ENCODE measurements around the gene ACAP2. TPM values are rescaled to one million over a fixed set of nuclear protein-coding genes. Genes with fewer than 3 reads are reported as not detected.

ACAP2 gene
- total and polyA plus RNA-seq, 2 experiments from 2014 or later = 45.6 to 104 TPM

DNA sequence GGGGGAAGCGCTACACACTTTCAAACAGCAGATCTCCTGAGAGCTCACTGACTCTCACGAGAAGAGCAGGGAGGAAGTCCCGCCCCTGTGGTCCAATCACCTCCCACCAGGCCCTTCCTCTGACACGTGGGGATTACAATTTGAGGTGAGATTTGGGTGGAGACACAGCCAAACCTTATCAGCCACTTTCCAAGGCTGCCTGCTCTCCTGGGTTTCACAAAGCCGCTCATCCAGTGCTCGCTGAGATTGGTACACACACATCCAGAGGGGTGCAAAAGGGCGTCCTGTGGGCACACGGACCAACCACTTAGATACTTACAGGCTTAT is 195.0 kb downstream of the ACAP2 start:
- Mint-ChIP-seq H3K4me1 (peaks cover 36% of the 10 kb centered on the region), H3K27me3 (ENCODE audit: insufficient read depth, low read depth, poor library complexity) (peaks cover 3% of the 10 kb centered on the region), H3K4me3 (no peak overlapping the region), H3K9me3 (no peaks in the 10 kb centered on the region), H3K27ac (0 out of 2 replicates have a peak overlapping the region, but pooled peaks have one; percentile 48), H3K36me3 (ENCODE audit: low read depth) (peaks cover 31% of the 10 kb centered on the region)
- Histone ChIP-seq H3F3A (replicated peaks; ENCODE audit: low read depth) (no peaks in the 10 kb centered on the region), H3K79me2 (replicated peaks; ENCODE audit: insufficient read depth) (peaks cover 86% of the 10 kb centered on the region), H2AFZ (no peak overlapping the region), H3K36me3 (ENCODE audit: insufficient read depth) (no peaks in the 10 kb centered on the region), H3K27ac (ENCODE audit: low read depth) (no peak overlapping the region), H4K20me1 (replicated peaks; ENCODE audit: insufficient read depth) (no peaks in the 10 kb centered on the region; the same call in none of the 2 replicates), H3K4me3 (no peak overlapping the region), H3K9me2 (ENCODE audit: insufficient read depth) (no peaks in the 10 kb centered on the region), H3K4me2 (no peak overlapping the region), H3K27me3 (ENCODE audit: insufficient read depth) (no peaks in the 10 kb centered on the region), H3K4me1 (ENCODE audit: insufficient read depth) (peaks cover 8% of the 10 kb centered on the region; the same call in 1 of the 2 replicates)
- ATAC-seq (no peak), DNase-seq (ENCODE audit: low spot score) (no peak)
- TF ChIP-seq POLR2AphosphoS5 (IDR thresholded peaks at IDR 0.05; ENCODE audit: low read depth) = no peak
- TF ChIP-seq, protein P1, sequence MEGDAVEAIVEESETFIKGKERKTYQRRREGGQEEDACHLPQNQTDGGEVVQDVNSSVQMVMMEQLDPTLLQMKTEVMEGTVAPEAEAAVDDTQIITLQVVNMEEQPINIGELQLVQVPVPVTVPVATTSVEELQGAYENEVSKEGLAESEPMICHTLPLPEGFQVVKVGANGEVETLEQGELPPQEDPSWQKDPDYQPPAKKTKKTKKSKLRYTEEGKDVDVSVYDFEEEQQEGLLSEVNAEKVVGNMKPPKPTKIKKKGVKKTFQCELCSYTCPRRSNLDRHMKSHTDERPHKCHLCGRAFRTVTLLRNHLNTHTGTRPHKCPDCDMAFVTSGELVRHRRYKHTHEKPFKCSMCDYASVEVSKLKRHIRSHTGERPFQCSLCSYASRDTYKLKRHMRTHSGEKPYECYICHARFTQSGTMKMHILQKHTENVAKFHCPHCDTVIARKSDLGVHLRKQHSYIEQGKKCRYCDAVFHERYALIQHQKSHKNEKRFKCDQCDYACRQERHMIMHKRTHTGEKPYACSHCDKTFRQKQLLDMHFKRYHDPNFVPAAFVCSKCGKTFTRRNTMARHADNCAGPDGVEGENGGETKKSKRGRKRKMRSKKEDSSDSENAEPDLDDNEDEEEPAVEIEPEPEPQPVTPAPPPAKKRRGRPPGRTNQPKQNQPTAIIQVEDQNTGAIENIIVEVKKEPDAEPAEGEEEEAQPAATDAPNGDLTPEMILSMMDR (conservative IDR thresholded peaks at IDR 0.05; ENCODE audit: low read depth in 2 of 2) = no peak
- no peak for TF ChIP-seq EZH2 (IDR thresholded peaks at IDR 0.05; ENCODE audit: low read depth, unreplicated experiment)
- TF ChIP-seq, protein P2, sequence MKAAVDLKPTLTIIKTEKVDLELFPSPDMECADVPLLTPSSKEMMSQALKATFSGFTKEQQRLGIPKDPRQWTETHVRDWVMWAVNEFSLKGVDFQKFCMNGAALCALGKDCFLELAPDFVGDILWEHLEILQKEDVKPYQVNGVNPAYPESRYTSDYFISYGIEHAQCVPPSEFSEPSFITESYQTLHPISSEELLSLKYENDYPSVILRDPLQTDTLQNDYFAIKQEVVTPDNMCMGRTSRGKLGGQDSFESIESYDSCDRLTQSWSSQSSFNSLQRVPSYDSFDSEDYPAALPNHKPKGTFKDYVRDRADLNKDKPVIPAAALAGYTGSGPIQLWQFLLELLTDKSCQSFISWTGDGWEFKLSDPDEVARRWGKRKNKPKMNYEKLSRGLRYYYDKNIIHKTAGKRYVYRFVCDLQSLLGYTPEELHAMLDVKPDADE (IDR thresholded peaks at IDR 0.05) = no peak
- TF ChIP-seq NANOG (IDR thresholded peaks at IDR 0.05; ENCODE audit: borderline replicate concordance) = no peak
- TF ChIP-seq, protein P3, sequence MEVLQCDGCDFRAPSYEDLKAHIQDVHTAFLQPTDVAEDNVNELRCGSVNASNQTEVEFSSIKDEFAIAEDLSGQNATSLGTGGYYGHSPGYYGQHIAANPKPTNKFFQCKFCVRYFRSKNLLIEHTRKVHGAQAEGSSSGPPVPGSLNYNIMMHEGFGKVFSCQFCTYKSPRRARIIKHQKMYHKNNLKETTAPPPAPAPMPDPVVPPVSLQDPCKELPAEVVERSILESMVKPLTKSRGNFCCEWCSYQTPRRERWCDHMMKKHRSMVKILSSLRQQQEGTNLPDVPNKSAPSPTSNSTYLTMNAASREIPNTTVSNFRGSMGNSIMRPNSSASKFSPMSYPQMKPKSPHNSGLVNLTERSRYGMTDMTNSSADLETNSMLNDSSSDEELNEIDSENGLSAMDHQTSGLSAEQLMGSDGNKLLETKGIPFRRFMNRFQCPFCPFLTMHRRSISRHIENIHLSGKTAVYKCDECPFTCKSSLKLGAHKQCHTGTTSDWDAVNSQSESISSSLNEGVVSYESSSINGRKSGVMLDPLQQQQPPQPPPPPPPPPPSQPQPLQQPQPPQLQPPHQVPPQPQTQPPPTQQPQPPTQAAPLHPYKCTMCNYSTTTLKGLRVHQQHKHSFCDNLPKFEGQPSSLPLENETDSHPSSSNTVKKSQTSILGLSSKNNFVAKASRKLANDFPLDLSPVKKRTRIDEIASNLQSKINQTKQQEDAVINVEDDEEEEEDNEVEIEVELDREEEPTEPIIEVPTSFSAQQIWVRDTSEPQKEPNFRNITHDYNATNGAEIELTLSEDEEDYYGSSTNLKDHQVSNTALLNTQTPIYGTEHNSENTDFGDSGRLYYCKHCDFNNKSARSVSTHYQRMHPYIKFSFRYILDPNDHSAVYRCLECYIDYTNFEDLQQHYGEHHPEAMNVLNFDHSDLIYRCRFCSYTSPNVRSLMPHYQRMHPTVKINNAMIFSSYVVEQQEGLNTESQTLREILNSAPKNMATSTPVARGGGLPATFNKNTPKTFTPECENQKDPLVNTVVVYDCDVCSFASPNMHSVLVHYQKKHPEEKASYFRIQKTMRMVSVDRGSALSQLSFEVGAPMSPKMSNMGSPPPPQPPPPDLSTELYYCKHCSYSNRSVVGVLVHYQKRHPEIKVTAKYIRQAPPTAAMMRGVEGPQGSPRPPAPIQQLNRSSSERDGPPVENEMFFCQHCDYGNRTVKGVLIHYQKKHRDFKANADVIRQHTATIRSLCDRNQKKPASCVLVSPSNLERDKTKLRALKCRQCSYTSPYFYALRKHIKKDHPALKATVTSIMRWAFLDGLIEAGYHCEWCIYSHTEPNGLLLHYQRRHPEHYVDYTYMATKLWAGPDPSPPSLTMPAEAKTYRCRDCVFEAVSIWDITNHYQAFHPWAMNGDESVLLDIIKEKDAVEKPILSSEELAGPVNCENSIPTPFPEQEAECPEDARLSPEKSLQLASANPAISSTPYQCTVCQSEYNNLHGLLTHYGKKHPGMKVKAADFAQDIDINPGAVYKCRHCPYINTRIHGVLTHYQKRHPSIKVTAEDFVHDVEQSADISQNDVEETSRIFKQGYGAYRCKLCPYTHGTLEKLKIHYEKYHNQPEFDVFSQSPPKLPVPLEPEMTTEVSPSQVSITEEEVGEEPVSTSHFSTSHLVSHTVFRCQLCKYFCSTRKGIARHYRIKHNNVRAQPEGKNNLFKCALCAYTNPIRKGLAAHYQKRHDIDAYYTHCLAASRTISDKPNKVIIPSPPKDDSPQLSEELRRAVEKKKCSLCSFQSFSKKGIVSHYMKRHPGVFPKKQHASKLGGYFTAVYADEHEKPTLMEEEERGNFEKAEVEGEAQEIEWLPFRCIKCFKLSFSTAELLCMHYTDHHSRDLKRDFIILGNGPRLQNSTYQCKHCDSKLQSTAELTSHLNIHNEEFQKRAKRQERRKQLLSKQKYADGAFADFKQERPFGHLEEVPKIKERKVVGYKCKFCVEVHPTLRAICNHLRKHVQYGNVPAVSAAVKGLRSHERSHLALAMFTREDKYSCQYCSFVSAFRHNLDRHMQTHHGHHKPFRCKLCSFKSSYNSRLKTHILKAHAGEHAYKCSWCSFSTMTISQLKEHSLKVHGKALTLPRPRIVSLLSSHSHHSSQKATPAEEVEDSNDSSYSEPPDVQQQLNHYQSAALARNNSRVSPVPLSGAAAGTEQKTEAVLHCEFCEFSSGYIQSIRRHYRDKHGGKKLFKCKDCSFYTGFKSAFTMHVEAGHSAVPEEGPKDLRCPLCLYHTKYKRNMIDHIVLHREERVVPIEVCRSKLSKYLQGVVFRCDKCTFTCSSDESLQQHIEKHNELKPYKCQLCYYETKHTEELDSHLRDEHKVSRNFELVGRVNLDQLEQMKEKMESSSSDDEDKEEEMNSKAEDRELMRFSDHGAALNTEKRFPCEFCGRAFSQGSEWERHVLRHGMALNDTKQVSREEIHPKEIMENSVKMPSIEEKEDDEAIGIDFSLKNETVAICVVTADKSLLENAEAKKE (CRISPR knock-in tag; IDR thresholded peaks at IDR 0.05) = no peak
- TF ChIP-seq ZNF331 (CRISPR knock-in tag; IDR thresholded peaks at IDR 0.05; ENCODE audit: low read depth) = no peak
- no peak for TF ChIP-seq CREB1 (CRISPR knock-in tag; IDR thresholded peaks at IDR 0.05; ENCODE audit: low read depth)
- TF ChIP-seq JUNB (IDR thresholded peaks at IDR 0.05; ENCODE audit: unreplicated experiment) = no peak
- TF ChIP-seq EZH2phosphoT487 (IDR thresholded peaks at IDR 0.05; ENCODE audit: unreplicated experiment) = no peak
